Embryonic facial prominence (tissue), 1 donor: ENCODE data around the gene KRT83.
"Not testable (repeated sequence)": the region's sequence is repeated elsewhere in the genome, so short reads cannot be mapped to it uniquely, and the experiment has no call there.

Experiments
- DNase-seq: peaks from one replicate; pipeline ENCODE4 v3.0.0-alpha.2; 2016; ENCODE audit errors: extremely low spot score

Gene KRT83

DNA sequence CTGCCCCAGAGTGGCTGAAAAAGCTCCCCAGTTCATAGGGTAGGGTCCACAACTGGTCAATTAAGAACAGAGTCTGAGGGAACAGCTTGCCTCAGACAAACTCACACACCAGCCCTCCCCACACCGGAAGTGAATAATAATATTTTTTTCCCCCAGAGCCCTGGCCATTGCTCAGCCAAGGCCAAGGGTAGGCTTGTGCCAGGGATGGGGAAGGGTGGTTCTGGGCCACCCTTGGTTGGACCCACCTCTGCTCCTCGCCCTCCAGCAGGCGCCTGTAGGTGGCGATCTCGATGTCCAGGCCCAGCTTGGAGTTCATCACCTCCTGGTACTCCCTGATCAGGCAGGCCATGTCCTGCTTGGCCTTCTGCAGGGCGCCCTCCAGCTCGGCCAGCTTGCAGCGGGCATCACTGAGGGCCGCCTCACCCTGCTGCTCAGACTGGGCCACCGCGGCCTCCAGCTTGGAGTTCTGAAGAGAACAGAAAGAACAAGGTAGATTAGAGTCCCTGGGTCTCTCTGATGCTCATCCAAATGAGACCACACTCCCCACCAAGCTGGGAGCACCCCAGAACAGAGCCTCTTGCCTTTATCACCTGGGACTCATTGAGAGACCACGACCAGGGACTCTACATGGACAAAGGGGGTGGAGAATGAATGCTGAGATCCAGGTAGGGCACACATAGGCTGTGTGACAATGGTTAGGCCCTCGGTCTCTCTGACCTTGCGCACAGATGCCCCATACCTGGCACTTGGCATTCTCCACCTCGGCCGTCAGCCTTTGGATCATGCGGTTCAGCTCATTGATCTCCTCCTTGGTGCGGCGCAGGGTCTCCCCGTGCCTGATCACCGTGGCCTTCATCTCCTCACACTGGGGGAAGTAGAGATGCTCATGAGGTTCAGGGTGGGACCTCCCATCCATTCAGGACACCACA lies 34.1 kb downstream of the KRT83 start:
- DNase-seq: not testable (repeated sequence)

GRCh38 chr12:52285851-52286530 lies 35.2 kb downstream of the KRT83 start:
- DNase-seq: no peak

DNA sequence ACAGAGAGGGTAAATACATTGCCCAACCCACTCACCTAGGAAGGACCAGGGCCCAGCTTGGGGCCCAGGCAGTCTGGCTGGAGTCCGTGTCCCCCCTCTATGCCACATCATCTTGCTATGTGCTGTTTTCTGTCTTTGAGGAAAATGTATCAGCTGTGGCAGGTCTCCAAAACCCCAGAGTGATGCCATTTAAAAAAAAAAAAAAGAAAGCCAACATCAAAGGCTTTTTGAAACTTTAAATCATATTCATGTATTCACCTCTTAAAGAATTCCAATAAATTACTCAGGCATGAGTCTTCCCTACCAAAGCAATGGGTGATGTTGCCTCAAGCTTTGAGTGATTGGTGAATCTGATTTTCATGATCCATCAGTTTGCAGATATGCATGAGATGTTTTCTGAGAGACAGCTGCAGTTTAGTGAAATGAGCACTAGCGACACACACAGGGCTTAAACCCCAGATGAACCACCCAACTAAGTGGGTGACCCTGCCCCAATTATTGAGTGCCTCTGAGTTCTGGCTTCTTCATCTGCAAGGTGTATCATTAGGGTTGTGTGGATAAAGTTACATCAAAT lies 35.9 kb downstream of the KRT83 start:
- no peak for DNase-seq

GRCh38 chr12:52284562-52285171 lies 36.5 kb downstream of the KRT83 start:
- no peak for DNase-seq

- DNase-seq: no peak
Measured at GRCh38 chr12:52280796-52281560, 40.2 kb downstream of the KRT83 start.

DNA sequence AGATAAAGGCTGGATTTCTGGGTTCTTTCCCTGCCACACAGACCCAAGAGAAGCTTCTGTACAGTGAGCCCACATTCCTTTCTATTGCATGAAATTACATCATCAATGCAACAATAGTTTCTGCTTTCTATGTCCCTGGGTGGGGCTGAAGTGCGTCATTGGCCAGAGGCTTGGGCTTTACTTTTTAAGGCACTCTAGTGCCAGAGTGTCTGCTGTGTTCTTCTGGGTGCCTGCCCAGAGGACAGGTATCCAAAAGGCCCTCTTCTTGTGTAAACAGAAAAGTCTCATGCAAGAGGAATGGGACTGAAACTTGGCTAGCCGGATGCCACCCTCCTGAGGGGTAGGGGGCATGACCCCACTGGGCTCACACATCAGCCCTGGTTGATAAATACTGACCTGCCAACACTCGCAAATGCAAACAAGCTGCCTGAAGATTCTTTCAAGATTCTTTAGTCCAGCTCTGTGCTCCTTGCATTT lies 40.8 kb downstream of the KRT83 start:
- no peak for DNase-seq

DNA sequence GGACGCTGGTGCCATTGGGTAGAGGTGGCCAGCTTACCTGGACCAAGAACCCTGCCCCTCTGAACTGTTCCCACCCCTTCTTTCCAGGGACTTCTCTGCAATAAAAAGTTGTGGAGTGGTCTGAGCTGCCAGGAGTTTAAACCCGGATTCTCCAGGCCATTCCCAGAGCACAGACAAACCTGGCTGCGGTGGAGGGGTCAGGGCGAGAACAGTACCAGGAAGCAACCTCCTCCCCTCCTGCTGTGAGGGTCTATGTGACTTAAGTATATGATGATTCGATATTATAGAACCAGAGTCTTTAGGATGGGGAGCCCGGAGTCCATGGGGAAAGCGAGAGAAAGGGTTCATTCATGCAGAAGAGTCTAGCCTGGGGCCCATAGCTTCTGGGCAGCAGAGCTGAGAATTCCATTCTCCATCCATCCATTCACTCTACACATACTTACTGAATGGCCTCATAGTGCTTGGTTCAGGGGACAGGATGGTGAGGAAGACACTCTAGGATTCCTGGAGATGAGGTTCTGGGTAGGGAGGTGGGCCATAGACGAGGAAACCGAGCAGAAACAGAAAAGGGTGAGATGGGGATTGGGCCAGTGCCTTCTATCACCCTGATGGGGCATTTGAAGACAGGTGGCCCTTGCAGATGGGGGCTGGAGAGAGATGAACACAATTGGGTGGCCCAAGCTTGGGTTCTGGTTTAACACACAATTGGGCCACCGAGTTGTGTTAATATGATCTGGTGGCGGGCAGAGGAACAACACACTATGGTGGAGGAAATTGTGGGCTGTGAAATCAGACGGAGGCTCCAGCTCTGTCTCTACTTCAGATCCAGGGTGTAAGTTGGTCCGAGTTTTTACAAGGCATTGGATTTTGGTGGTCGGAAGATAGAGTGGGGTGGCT lies 41.5 kb downstream of the KRT83 start:
- no peak for DNase-seq

DNA sequence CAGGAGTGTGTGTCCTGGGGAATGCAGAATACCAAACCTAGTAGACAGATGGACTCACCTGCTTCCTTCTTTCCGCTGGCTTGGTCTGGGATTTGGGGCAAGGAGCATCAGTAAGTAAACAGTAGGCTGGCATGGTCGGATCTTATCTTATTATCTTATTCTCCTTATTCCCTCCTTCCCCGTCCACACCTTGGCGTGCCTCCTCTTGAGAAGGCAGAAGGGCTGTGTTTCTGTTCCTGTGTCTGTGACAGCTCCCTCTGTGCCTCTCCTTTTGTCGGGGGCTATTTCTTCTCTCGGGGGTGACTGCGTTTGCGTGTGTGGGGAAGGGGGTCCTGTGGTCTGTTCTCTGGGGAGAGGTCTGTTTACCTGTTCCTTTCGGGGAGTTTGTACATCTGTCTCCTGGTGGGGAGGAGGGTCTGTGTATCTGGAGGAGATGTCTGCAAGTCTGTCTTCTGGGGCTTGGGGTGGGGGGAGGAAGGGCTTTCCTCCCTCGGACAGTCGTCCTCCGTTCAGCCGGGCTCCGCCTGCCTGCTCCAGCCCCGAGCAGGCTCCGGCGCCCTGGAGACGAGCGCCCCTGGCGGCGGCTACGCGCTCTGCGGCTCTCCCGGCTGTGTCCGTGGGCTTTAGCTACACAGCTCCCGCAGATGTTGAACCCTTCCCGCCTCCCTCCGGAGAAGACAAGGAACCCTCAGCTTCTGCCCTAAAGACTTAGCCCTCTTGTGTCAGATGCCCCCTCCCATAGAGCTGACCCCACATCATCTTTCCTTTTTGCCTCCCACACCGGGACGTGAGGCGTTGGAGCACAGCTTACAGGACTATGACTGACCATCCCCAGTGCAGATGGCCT lies 42.4 kb downstream of the KRT83 start:
- peak; percentile 20 for DNase-seq

GRCh38 chr12:52277486-52278245 lies 43.5 kb downstream of the KRT83 start:
- DNase-seq: no peak

DNA sequence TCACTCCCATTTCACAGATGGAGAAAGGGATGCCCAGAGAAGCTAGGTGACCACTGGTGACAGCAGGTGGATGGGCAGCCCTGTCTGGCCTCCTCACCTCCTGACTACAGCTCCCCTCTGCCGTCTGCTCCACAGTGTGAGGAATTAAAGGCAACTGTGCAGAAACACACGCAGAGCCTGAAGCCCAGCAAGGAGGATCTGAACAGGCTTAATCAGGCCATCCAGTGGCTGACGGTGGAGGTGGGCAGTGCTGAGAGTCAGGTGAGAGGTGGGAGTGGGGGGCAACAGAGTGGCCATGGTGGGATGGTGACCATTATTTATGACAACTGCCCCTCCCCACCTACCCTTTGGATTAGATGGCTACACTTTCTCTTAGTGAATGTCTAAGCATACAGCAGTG lies 45.5 kb downstream of the KRT83 start:
- DNase-seq: no peak

DNA sequence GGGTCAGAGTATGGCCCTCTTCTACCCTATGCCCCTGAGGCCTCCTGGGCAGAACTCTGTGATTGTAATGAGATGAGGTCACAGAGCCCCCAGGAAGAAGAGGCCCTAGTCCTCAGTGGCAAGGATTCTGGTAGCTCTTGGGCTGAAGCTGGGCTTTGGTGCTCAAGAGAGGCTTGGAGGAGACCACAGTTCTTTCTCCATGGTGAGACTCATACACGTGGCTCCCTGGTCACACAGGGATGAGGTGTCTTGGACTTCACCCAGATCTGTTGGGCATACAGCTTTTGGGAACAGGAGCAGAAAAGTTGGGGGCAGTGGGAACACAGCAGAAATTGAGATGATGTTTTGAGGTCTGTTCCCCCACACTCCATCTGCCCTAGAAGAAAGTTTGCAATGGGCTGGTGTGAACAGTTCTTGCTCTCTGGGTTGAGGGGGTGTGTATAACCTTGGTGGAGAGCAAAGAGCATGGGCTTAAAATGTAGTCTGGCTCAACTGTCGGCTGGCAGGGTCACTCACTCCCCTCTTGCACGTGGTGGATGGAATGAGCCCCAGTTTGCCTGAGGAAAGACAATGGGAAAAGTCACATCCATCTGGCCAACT lies 46.6 kb downstream of the KRT83 start, which contains the start of gene KRT86:
Gene KRT86 (plus strand): TSS at position 125 of the 600 bp plus-strand sequence. CDS start 27,272 bp downstream, outside the sequence.
- DNase-seq: no peak

GRCh38 chr12:52271158-52271557 lies 50.0 kb downstream of the KRT83 start:
- no peak for DNase-seq

DNA sequence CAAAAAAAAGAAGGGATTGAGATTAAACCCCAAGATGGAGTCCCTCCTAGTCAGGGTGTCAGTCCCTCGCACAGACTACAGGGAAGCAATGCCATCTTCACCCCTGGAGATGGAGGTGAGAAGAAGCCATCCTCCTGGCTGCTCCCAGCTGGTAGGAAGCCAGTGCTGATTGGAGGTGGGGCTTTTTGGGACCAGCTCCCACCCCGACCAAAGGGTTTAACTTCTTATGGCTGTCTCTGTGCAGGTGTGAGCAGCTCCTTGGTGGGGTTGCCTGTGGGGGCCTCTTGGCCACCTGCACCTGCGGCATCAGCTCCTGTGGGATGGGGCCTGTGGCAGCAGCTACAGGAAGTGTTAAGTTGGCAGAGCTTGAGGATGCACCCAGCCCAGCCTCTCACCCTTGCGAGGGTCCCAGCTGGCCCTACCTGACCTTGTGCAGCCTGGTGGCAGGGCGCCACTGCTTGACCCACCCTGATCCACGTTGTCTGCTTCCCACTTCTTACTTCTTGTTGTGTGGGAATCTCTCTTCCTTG lies 50.6 kb downstream of the KRT83 start:
- no peak for DNase-seq

DNA sequence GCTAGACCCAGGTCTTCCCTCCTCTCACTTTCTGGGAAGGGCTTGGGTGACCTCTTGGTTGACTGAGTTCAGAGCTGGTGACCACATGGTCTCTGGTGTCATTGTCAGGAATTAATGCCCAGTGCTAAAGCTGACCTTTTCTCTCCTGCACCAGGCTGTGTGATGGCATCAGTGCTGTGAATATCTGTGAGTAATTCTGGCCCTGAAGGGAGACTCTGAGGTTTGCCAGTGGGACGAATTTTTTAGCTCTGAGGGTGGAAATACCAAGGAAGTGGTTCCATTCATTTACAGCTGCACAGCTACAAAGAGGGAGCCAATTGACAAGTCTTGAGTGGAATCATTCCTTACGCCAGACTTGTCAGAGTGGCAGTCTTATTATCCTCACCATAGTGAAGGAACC lies 53.0 kb downstream of the KRT83 start:
- no peak for DNase-seq

GRCh38 chr12:52267699-52268098 lies 53.5 kb downstream of the KRT83 start:
- no peak for DNase-seq

DNA sequence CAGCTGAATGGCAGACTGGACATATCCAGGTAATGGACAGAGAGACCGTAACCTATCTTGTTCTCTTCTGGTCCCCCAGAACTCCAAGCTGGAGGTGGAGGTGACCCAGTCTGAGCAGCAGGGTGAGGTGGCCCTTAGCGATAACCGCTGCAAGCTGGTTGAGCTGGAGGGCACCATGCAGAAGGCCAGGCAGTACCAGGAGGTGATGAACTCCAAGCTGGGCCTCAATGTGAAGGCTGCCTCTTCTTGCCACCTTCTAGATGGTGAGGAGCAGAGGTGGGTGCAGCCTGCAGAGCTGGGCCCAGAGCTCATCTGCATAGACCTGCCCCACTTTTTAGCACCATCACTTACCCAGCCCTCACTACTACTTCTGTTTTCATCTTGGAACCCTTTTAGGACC lies 53.9 kb downstream of the KRT83 start:
- DNase-seq: no peak

GRCh38 chr12:52266514-52266913 lies 54.7 kb downstream of the KRT83 start:
- no peak for DNase-seq

DNA sequence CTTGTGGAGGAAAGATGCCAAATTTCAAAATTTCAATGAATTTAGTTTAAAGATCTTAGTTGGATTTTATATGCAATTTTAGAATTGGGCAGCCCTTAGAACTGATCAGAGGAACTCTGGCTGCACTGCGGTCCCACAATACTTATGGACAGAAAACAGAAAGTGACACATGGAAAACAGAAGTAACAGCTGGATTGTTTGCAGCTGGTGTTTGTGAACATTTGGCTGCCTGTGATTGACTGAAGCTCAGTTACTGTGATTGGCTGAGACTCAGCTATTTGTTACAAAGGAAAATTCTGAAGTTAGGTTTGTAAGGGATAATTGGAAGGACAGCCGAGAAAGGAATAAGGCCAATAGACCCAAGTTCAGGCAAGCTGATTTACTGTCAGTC lies 56.8 kb downstream of the KRT83 start:
- no peak for DNase-seq
